Epidermal melanocyte (primary cell): Measurements from ENCODE around the gene CACNA2D3.

ENCODE experiments used
- DNase-seq: peaks from one replicate; pipeline ENCODE4 v3.0.0; 2011; ENCODE audit warnings: low spot score; ENCODE audit not compliant: insufficient read length

Gene CACNA2D3

GRCh38 chr3:54986294-54986693 lies 863.9 kb downstream of the CACNA2D3 start:
- DNase-seq, result no peak

- DNase-seq, result no peak
Observed at GRCh38 chr3:54987719-54988118, 865.4 kb downstream of the CACNA2D3 start.

- no peak for DNase-seq
Observed at GRCh38 chr3:54988302-54988837, 866.0 kb downstream of the CACNA2D3 start.

GRCh38 chr3:54988838-54989630 lies 866.7 kb downstream of the CACNA2D3 start:
- no peak for DNase-seq

- DNase-seq, result no peak
Observed at GRCh38 chr3:54994111-54994513, 871.8 kb downstream of the CACNA2D3 start.

- no peak for DNase-seq
Observed at GRCh38 chr3:54999159-54999558, 876.8 kb downstream of the CACNA2D3 start.

- no peak for DNase-seq
Observed at GRCh38 chr3:54999811-55000210, 877.5 kb downstream of the CACNA2D3 start.

- DNase-seq, result peak; percentile 66
Observed at GRCh38 chr3:55000546-55000945, 878.2 kb downstream of the CACNA2D3 start.

GRCh38 chr3:55000953-55001352 lies 878.6 kb downstream of the CACNA2D3 start:
- DNase-seq, result no peak

GRCh38 chr3:55002416-55002930 lies 880.1 kb downstream of the CACNA2D3 start:
- DNase-seq, result no peak

- no peak for DNase-seq
Observed at GRCh38 chr3:55006244-55006676, 883.9 kb downstream of the CACNA2D3 start.

- DNase-seq, result no peak
Observed at GRCh38 chr3:55007971-55008370, 885.6 kb downstream of the CACNA2D3 start.

- DNase-seq, result no peak
Observed at GRCh38 chr3:55009372-55009771, 887.0 kb downstream of the CACNA2D3 start.

GRCh38 chr3:55012091-55012490 lies 889.7 kb downstream of the CACNA2D3 start:
- no peak for DNase-seq

GRCh38 chr3:55013145-55013925 lies 891.0 kb downstream of the CACNA2D3 start:
- DNase-seq, result no peak

- DNase-seq, result no peak
Observed at GRCh38 chr3:55014081-55014480, 891.7 kb downstream of the CACNA2D3 start.

- no peak for DNase-seq
Observed at GRCh38 chr3:55014906-55015305, 892.6 kb downstream of the CACNA2D3 start.

GRCh38 chr3:55017876-55018275 lies 895.5 kb downstream of the CACNA2D3 start:
- DNase-seq, result no peak

- no peak for DNase-seq
Observed at GRCh38 chr3:55030938-55031337, 908.6 kb downstream of the CACNA2D3 start.

- DNase-seq, result no peak
Observed at GRCh38 chr3:55036883-55037577, 914.7 kb downstream of the CACNA2D3 start.

- no peak for DNase-seq
Observed at GRCh38 chr3:55042591-55042990, 920.2 kb downstream of the CACNA2D3 start.
